ENCODE results near the gene GLS. TPM values are rescaled to one million over a fixed set of nuclear protein-coding genes. Genes with fewer than 3 reads are reported as not detected.

GLS gene
- total and polyA plus RNA-seq, 2 donors, result 27.6 to 312 TPM

DNA sequence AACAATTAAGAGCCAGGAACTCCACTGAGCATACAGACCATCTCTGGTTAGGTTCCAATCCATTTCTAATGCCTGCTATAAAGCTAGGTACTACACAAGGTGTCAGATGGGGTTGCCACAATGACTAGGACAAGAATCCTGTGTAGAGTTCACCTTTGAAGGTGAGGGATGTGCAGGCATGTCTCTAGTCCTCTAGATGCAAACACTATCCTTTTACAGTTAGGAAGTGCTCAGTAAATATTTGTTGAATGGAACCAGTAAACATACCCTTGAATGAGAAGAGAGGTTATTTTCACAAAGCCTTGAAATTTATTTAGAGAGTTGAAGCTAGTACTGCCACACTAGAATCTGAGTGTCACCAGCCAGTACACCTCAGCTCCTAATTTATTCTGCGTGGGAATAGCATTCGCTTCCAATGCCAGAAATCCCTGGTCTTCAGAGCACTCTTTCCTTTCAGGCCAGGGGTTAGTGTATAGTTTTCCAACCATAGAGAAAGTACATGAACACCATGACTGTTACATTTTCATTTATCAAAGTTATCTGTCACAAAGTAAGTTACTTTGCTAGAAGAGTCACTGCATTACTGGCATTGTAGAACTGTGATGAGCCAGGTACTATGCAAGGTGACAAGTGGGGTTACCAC lies 85.1 kb downstream of the GLS start:
- Histone ChIP-seq H3K4me1 (ENCODE audit: insufficient read depth) (no peaks in the 10 kb centered on the region), H3K36me3 (ENCODE audit: insufficient read depth) (peaks cover 11% of the 10 kb centered on the region), H3K4me3 (ENCODE audit: low read depth, low read length) (no peak overlapping the region), H3K27ac (ENCODE audit: low read depth) (no peak overlapping the region)
- no peak for DNase-seq (ENCODE audit: extremely low spot score)
- WGBS, result 93% methylated on average over 2 of the region's 2 CpGs

DNA sequence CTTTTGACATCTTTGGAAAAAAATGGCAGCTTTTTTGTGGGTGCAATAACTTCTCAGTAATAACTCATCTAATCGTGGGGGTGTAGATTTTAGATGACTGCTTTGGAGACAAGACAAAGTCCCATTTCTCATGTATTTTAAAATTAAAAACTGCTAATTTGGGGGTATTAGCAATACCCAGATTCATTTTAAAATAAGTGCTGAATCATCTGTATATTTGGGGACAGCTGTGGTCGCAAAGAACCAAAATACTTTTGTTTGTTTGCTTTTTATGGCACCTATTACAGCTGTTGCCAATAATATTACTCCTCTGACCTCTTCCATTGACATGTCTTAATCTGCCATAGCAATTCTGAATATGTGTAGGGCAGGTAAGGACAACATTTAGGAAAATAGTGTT lies 87.9 kb downstream of the GLS start:
- H3K27ac ChIP-seq (ENCODE audit: low read depth), result no peak overlapping the region
- H3K4me1 ChIP-seq (ENCODE audit: insufficient read depth), result no peaks in the 10 kb centered on the region
- DNase-seq (ENCODE audit: extremely low spot score), result no peak
- WGBS, result 93% methylated on average over 2 of the region's 2 CpGs
- H3K4me3 ChIP-seq (ENCODE audit: low read depth, low read length), result no peak overlapping the region
- H3K36me3 ChIP-seq (ENCODE audit: insufficient read depth), result peaks cover 12% of the 10 kb centered on the region

DNA sequence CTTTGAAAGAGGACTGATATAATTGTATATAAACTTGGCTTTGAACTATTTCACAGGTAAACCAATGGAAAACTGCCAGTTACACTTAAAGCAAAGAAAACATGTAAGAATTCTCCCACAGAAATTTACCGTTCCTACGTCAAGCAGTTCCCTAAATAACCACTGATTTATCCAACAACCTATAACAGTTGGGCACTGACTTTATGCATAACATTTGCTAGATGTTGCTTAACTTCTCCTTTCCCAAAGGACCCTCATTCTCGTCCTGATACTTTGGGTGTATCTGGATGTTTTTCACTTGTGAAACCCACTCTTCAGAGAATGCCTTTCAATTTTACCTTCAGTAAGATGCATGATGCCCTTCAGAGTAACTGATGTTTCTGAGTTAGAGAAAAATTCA lies 89.5 kb downstream of the GLS start:
- H3K36me3 ChIP-seq (ENCODE audit: insufficient read depth), result peaks cover 11% of the 10 kb centered on the region
- no peaks in the 10 kb centered on the region for H3K4me1 ChIP-seq (ENCODE audit: insufficient read depth)
- H3K27ac ChIP-seq (ENCODE audit: low read depth), result no peak overlapping the region
- no peak overlapping the region for H3K4me3 ChIP-seq (ENCODE audit: low read depth, low read length)
- 90% methylated on average over 3 of the region's 3 CpGs for WGBS
- no peak for DNase-seq (ENCODE audit: extremely low spot score)

DNA sequence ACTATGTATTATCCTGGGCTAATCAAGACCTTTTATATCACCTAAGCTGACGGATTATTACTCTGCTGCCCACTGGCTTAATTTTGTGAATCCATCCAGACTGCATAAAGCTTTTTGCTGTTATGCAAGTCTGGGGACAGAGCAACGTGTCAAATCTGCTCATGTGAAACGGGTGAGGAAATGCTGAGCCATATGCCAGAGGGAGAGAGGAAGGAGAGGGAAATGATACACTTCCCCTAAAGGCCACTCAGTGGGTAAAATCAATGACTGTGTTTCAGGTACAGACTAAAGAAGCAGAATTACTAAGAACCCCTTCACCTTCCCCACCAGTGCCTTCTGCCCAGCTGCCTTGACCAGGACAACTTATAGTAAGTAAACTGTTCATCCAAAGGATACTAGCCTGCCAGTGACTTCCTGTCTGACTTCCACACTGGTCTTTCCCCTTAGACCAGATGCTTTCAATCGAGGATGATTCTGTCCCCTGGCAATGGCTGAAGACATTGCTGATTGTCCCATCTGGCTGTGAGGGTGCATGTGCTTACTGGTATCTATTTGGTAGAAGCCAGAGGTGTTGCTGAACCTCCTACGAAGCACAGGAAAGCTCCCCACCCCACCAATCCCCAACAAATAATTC lies 90.4 kb downstream of the GLS start:
- Histone ChIP-seq H3K4me1 (ENCODE audit: insufficient read depth) (no peaks in the 10 kb centered on the region), H3K36me3 (ENCODE audit: insufficient read depth) (peaks cover 11% of the 10 kb centered on the region), H3K4me3 (ENCODE audit: low read depth, low read length) (no peak overlapping the region), H3K27ac (ENCODE audit: low read depth) (no peak overlapping the region)
- DNase-seq (ENCODE audit: extremely low spot score), result no peak
- WGBS, result 81% methylated on average over 5 of the region's 5 CpGs

DNA sequence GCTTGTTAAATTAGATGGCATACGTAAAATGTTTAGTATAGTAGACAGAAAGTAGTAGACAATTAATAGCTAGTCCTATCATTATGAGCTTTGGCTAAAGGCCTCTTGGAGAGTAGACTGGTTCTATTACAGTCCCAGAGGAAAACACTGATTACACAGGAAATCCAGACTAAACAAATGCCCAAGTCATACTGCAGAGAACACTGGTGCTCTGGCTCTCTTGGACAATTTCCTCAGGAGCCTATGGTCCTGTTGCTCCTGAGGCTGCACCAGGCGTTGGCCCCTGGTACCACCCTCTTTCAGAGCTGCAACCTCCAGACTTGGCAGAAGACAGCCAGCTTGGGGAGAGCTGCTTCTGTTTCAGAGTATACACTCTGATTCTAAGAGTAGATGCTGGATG lies 91.6 kb downstream of the GLS start:
- H3K4me1 ChIP-seq (ENCODE audit: insufficient read depth), result no peaks in the 10 kb centered on the region
- H3K4me3 ChIP-seq (ENCODE audit: low read depth, low read length), result no peak overlapping the region
- 68% methylated on average over 2 of the region's 2 CpGs for WGBS
- no peak overlapping the region for H3K27ac ChIP-seq (ENCODE audit: low read depth)
- DNase-seq (ENCODE audit: extremely low spot score), result no peak
- H3K36me3 ChIP-seq (ENCODE audit: insufficient read depth), result peaks cover 11% of the 10 kb centered on the region

DNA sequence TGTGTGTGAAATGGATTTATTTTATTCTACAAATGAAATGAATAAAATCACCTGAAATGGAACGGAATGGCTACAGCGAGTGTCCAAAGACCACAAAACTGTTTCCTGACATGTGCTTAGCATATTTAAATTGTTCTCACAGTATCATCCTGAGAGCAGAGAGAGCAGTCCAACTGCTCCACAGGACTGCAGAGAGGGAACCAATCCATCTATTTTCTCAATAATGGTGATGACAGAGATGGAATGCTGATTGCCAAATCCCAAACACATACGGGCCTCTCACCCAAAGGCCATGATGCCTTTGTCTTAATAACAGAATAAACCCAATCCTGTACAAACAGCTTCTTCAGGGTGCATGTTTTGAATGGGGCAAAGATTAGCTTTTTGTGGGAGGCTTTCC lies 92.2 kb downstream of the GLS start:
- Histone ChIP-seq H3K4me3 (ENCODE audit: low read depth, low read length) (no peak overlapping the region), H3K4me1 (ENCODE audit: insufficient read depth) (no peaks in the 10 kb centered on the region), H3K36me3 (ENCODE audit: insufficient read depth) (peaks cover 11% of the 10 kb centered on the region), H3K27ac (ENCODE audit: low read depth) (no peak overlapping the region)
- WGBS, result 91% methylated on average over 3 of the region's 3 CpGs
- DNase-seq (ENCODE audit: extremely low spot score), result no peak

DNA sequence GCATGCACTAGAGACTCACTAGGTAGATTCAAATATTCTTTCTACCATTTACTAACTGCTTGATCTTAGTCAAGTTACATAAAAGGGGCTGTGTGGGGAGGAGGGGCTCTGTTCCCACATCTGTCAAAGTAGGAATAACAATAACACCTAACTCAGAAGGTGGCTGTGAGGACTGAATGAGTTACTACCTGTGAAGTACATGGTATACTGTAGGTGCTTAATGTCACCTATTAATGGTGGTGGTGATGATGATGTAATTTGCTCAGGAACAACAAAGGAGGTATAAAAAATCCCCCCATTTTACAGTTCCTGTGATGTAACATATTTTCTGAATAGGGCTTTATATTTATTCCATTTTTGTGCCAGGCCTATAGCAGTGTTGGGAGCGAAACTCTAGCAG lies 92.6 kb downstream of the GLS start:
- Histone ChIP-seq H3K36me3 (ENCODE audit: insufficient read depth) (peaks cover 11% of the 10 kb centered on the region), H3K27ac (ENCODE audit: low read depth) (no peak overlapping the region), H3K4me3 (ENCODE audit: low read depth, low read length) (no peak overlapping the region), H3K4me1 (ENCODE audit: insufficient read depth) (no peaks in the 10 kb centered on the region)
- no peak for DNase-seq (ENCODE audit: extremely low spot score)
- WGBS, result 96% methylated on average over 1 of the region's 1 CpG

DNA sequence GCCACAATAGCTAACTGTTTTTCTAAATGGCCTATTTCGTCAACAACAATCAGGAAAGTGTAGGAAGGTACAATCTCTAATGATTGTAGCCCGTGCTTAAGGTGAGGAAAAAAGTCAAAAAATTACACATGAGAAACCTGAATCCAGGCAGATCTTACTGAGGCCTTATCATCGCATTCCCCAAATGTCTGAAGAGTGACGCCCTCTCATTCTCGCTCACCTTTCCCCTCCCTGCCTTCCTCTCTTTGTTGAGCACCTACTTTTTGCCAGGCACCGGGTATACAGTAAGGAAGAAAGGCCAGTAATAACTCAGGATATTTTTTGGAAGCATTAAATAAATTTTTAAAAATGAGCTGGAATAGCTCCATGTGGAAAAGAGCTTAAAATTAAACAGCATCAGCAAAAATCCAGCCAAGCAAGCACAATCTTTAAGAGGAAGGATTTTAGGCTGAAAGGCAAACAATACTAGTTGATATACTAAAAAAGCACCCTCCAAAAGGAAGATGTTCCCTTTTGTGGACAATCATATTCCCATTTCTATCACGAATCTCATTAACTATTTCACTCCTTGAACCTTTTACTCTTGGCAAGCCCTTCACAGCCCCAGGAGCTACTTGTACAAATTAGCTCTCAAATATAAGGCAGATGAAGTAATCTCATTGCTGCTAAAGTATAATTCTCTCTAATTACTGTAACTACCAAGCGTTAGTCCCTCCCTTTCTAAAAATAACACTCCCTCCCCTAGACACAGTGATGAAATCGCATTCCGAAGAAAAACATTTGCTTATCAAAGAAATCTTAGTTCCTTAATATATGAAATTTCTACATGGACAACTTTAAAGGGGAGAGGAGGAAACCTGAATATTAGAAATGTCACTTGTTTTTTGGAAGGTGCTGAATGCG lies 93.4 kb downstream of the GLS start:
- no peak overlapping the region for H3K4me3 ChIP-seq (ENCODE audit: low read depth, low read length)
- H3K27ac ChIP-seq (ENCODE audit: low read depth), result no peak overlapping the region
- peaks cover 11% of the 10 kb centered on the region for H3K36me3 ChIP-seq (ENCODE audit: insufficient read depth)
- 81% methylated on average over 11 of the region's 11 CpGs for WGBS
- no peak for DNase-seq (ENCODE audit: extremely low spot score)
- H3K4me1 ChIP-seq (ENCODE audit: insufficient read depth), result no peaks in the 10 kb centered on the region

DNA sequence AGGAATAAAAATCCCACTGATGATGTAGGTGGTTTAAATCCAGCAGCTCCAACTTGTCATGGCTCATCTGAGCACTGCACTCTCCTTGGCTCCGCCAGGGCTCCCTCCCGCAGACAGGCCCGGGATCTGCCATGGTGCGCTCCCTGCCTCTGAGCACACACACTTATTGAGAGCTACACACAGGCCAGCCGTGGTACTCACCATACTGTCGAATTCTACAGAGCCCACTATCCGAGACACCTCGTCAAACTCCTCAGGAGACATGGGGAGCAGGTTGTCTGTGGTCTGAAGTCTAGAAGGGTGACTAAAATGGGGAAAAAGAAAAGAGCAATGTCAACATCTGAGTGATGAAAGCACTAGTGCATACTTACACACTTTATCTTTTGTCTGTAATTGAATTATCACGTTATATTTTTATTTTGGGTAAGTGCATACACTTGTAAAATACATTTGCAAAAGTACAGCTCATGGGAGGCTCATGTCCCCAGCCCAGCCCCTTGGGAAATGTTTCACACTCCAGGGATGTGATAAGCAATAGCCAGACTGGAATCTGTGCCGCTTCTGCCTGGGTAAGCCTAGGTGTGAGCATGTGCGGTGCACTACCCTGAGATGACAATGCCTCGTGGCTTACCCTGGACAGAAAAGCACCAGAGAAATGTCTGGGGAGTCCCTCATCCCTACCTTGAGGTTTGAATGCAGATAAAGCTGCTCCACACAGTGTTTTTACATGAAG lies 94.2 kb downstream of the GLS start:
- H3K4me3 ChIP-seq (ENCODE audit: low read depth, low read length), result no peak overlapping the region
- no peak for DNase-seq (ENCODE audit: extremely low spot score)
- 89% methylated on average over 12 of the region's 12 CpGs for WGBS
- no peak overlapping the region for H3K27ac ChIP-seq (ENCODE audit: low read depth)
- H3K4me1 ChIP-seq (ENCODE audit: insufficient read depth), result no peaks in the 10 kb centered on the region
- peaks cover 11% of the 10 kb centered on the region for H3K36me3 ChIP-seq (ENCODE audit: insufficient read depth)

DNA sequence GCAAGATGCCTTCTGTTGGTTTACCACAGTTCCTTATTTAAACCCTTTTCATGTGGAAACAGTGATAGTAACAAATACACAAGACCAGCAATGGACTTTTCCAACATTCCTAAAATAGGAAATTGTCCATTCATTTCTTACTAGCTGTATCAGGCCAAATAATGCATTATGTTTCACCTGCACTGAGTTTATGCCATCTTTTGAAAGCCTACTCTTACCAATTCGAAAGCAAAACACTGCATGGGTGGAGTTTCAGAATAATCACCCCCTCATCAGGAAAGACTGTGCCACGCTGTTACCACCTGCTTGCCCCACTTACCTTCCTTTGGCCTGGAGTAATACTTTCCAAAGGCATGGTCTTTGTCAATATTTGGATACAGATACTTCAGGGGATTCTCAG lies 95.9 kb downstream of the GLS start:
- WGBS, result 92% methylated on average over 2 of the region's 2 CpGs
- H3K4me3 ChIP-seq (ENCODE audit: low read depth, low read length), result no peak overlapping the region
- DNase-seq (ENCODE audit: extremely low spot score), result no peak
- no peak overlapping the region for H3K27ac ChIP-seq (ENCODE audit: low read depth)
- peaks cover 2% of the 10 kb centered on the region for H3K4me1 ChIP-seq (ENCODE audit: insufficient read depth)
- H3K36me3 ChIP-seq (ENCODE audit: insufficient read depth), result peaks cover 2% of the 10 kb centered on the region

DNA sequence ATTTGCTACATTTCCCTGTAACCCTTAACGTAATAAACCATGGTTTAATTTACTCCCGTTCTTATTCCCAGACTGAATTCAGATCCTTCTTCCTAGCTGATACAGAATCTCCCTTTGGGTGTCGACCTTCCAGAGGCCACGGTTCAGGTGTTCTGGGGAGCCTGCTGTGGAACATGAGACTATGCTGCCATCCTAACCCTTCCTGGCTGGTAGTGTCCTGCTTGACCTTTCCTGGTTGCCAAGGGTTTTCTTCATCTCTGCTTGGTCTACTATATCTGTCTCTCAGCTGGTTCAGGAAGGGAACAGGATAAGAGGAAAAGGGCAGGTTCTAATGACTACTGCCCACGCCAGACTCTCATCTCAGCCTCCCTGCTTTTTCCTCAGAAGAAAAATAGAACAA lies 96.9 kb downstream of the GLS start:
- H3K4me3 ChIP-seq (ENCODE audit: low read depth, low read length), result no peak overlapping the region
- peaks cover 2% of the 10 kb centered on the region for H3K4me1 ChIP-seq (ENCODE audit: insufficient read depth)
- no peak overlapping the region for H3K27ac ChIP-seq (ENCODE audit: low read depth)
- peaks cover 2% of the 10 kb centered on the region for H3K36me3 ChIP-seq (ENCODE audit: insufficient read depth)
- no peak for DNase-seq (ENCODE audit: extremely low spot score)
- WGBS, result 95% methylated on average over 5 of the region's 5 CpGs

DNA sequence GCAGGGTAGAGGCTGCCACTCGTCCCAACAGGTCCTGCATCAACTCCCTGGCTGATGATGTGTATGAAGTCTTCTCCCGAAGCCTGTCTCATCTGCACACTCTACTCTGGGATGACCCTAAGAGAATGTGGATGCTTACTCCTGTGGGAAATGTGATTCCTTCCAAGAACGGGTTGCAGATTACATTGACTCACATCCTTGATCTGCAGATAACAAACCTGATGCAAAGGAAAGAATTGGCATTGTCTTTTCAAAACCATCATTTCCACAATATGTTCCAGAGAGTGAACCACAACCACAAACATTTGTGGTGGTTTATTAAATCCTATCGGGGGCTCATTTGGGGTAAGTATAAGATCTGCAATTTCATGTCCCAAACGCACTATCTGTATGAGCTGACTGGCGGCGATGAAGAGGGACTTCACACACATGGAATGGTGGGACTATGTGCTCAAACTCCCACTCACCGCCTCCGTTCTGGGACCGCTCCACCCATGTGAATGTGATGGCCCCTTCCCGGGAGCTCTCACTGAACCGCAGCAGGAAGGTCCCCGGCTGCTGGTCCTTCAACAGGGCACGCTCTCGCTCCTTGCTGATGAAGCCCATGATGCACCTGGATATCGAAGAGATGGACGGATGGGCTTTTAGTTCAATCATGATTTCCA lies 97.9 kb downstream of the GLS start:
- H3K36me3 ChIP-seq (ENCODE audit: insufficient read depth), result peaks cover 4% of the 10 kb centered on the region
- 95% methylated on average over 17 of the region's 17 CpGs for WGBS
- no peak for DNase-seq (ENCODE audit: extremely low spot score)

More for the DNA sequence above, 97.9 kb downstream of the GLS start:
- Histone ChIP-seq H3K27ac (ENCODE audit: low read depth) (no peak overlapping the region), H3K4me1 (ENCODE audit: insufficient read depth) (peaks cover 2% of the 10 kb centered on the region), H3K4me3 (ENCODE audit: low read depth, low read length) (no peak overlapping the region)

All from urinary bladder (tissue), 4 donors.